GM19023 (cell line): ENCODE results near the gene TFF2.

Experiments
- ATAC-seq: cut with Tn5 transposase; IDR thresholded peaks from one replicate; pipeline ENCODE4 v1.9.1; 2021; ENCODE audit warnings: mild to moderate bottlenecking, moderate library complexity; ENCODE audit not compliant: unreplicated experiment

Gene TFF2

GRCh38 chr21:42384156-42384945 lies 33.6 kb upstream of the TFF2 start:
- no peak for ATAC-seq

GRCh38 chr21:42383331-42383730 lies 32.5 kb upstream of the TFF2 start:
- ATAC-seq, result no peak

- no peak for ATAC-seq
Measured at GRCh38 chr21:42382915-42383314, 32.1 kb upstream of the TFF2 start.

DNA sequence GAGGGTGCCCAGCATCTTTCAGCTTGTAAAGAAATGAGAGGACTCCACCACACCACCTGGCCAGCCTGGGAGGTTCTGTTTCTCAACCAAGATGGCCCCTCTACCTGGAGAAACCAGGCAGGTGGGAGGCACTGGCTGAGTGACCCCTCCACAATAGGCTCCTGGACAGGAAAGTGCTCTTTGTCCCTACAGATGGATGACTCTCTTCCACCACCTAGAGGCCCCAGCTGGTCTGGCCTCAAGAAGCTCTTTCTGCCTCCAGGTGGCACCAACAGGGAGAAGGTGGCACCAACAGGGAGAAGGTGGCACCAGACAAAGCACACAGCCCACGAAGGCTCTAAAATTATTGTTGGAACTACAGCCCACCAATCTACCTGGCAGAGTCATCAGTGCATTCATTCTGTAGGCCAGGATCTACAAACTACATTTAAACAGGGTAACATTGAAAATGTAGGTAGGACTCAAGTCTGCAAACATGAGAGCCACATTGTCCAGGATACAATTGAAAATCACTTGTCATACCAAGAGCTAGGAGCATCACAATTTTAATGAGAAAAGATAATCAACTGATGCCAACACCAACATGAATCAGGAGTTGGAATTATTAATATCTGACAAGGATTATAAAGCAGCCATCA lies 30.7 kb upstream of the TFF2 start:
- ATAC-seq, result no peak

DNA sequence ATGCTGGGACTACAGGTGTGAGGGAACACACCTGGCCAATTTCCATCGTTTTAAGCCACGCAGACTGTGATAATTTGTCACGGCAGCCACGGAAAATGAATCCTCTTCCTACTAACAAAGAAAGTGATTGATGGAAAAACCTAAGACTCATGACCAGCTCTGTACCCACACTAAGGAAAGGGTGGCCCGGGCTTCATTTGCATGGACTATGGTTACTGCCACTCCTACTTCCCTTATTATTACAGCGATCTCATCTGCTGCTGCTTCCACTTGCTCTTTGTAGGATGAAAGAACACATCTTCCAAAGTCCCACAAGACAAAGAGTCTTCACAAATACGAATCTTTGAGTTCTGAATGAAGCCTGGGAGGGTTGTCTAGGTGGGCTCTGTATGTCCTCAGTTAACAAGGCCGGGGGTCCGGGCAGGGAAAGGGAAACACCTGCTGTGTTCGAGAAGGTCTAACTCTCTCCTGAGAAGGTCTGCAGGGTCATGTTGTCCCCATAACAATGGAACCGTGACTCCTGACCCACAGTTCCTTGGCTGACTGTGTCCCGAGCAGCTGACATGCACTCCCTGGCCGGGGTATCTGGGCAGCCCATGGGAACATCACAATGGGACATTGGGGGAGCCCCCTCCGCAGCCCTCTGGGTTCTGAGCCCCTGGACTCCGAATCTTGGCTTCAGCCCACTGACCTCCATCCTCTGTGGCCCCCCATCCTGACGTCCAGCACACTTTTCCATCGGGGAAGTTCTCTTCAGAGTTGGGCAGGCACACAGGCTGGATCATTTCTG lies 28.8 kb upstream of the TFF2 start:
- no peak for ATAC-seq

DNA sequence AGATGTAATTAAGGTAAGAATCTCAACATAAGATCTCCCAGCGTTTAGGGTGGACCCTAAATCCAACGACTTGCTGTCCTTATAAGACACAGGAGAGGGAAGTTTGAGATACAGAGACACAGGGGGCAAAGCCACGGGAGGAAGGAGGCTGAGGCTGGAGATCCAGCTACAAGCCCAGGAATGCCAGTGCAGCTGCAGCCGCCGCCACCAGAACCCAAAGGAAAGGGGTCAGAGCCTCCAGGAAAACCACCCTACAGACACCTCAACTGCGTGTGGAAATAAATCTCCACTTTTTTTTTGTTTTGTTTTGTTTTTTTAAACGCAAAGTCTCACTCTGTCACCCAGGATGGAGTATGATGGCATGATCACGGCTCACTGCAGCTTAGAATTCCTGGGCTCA lies 27.6 kb upstream of the TFF2 start:
- ATAC-seq, result no peak

GRCh38 chr21:42377951-42378340 lies 27.2 kb upstream of the TFF2 start:
- ATAC-seq, result no peak

DNA sequence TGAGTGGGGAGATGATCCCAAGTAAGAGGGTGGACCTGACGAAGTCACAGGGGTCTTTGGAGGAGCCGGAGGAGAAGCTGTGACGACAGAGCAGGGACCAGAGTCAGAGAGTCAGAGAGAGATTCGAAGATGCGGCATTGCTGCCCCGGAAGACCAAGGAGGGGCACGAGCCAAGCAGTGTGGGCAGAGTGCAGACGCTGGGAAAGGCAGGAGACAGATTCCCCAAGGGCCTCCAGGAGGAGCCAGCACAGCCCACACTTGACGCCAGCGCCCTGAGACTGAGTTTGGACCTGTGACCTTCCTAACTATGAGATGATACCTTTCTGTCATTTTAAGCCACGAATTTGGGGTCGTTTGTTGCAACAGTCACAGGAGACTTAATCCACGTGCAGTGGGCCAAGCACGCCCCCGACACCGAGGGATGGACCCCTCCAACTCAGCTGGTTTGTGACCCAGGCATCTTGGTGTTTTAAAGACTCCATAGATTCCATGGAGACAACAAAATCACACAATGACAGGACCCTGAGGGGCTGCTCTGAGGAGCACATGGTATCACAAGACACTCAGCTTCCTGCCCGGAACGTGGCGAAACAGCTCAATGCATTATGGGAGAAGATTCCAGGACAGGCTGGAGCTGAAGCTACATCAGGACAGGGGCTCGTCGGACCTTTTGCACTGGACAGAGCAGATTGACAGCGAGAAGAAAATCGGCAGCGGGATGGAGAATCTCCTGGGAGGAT lies 26.6 kb upstream of the TFF2 start:
- no peak for ATAC-seq

- ATAC-seq, result no peak
Measured at GRCh38 chr21:42376338-42376982, 25.7 kb upstream of the TFF2 start.

DNA sequence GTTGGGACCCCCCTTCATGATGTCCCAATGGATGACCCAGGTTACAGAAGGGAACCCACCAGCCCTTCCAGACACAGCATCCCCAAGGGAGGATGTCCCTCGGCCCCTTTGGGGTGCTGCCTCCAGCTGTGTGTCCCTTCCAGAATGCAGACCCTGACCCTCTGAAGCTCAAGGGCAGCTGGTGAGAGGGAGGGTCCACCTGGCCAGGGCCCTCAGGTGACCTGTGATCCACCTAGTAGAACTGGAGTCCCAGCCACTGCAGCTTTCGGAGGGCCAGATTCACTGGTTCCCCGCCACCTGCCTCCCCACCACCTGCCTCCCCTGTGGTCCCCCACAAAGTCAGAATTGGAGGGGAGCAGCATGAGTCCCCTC lies 25.2 kb upstream of the TFF2 start:
- no peak for ATAC-seq

- ATAC-seq, result no peak
Measured at GRCh38 chr21:42375506-42375905, 24.7 kb upstream of the TFF2 start.

- ATAC-seq, result no peak
Measured at GRCh38 chr21:42374864-42375499, 24.2 kb upstream of the TFF2 start.

- no peak for ATAC-seq
Measured at GRCh38 chr21:42374457-42374856, 23.7 kb upstream of the TFF2 start.

- no peak for ATAC-seq
Measured at GRCh38 chr21:42373908-42374455, 23.2 kb upstream of the TFF2 start.

- ATAC-seq, result no peak
Measured at GRCh38 chr21:42373196-42373907, 22.6 kb upstream of the TFF2 start.

DNA sequence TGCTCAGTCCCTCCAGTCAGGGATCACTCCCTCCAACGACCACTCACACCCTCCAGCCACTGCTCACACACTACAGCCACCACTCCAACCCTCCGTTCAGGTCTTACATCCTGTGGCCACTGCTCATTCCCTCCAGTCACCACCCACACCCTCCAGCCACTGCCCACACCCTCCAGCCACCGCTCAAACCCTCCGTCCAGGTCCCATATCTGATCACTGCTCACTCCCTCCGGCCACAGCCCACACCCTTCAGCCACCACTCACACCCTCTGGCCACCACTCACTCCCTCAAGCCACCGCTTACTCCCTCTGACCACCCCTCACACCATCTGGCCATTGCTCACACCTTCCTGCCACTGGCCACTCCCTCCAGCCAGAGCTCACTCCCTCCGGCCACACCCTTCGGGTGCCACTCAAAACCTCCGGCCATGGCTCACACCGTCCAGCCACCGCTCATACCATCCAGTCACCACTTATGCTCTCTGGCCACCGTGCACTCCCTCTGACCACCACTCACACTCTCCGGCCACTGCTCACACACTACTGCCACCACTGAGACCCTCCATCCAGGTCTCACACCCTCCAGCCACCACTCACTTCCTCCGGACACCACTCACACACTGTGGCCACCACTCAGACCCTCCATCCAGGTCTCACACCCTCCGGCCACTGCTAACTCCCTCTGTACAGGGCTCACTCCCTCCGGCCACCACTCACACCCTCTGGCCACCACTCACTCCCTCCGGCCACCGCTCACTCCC lies 20.3 kb upstream of the TFF2 start:
- no peak for ATAC-seq

GRCh38 chr21:42369821-42370220 lies 19.0 kb upstream of the TFF2 start:
- no peak for ATAC-seq

- no peak for ATAC-seq
Measured at GRCh38 chr21:42367367-42368165, 16.8 kb upstream of the TFF2 start.
